Activated CD4-positive, alpha-beta T cell treated with anti-CD3 and anti-CD28 coated beads for 36 hours (primary cell): Measurements from ENCODE around the gene MYO1C. TPM values are rescaled to one million over a fixed set of nuclear protein-coding genes. Genes with fewer than 3 reads are reported as not detected.
"Not testable (repeated sequence)": the region's sequence is repeated elsewhere in the genome, so short reads cannot be mapped to it uniquely, and the experiment has no call there.

Experiments used
- ATAC-seq: fragments of 200-7000 bp; cut with Tn5 transposase; one replicate; pipeline ENCODE4 v1.10.0; 2021; ENCODE audit warnings: mild to moderate bottlenecking, moderate library complexity
- CTCF ChIA-PET: fragments of 350-600 bp; sonication (Branson Sonifier 250); formaldehyde crosslinking; loops from one replicate; lab custom pipeline; 2021; ENCODE audit warnings: antibody characterized with exemption; lab: Charles Lee
- POLR2A ChIA-PET: fragments of 350-600 bp; sonication (Branson Sonifier 250); formaldehyde crosslinking; loops from one replicate; lab custom pipeline; 2021; ENCODE audit warnings: antibody characterized with exemption, inconsistent platforms; lab: Charles Lee
- DNase-seq: peaks from one replicate; pipeline ENCODE4 v3.0.0-alpha.2; 2020
- H3K27ac Mint-ChIP-seq: one replicate; pipeline ENCODE4 v1.8.0; 2021; ENCODE audit warnings: mixed read lengths
- H3K27me3 Mint-ChIP-seq: one replicate; pipeline ENCODE4 v1.8.0; 2021; ENCODE audit warnings: mixed read lengths
- H3K36me3 Mint-ChIP-seq: one replicate; pipeline ENCODE4 v1.8.0; 2021; ENCODE audit warnings: low read depth, mixed read lengths
- H3K4me1 Mint-ChIP-seq: one replicate; pipeline ENCODE4 v1.8.0; 2021; ENCODE audit warnings: mixed read lengths
- H3K4me3 Mint-ChIP-seq: one replicate; pipeline ENCODE4 v1.8.0; 2021; ENCODE audit warnings: mild to moderate bottlenecking, moderate library complexity, mixed read lengths
- H3K9me3 Mint-ChIP-seq: one replicate; pipeline ENCODE4 v1.8.0; 2021; ENCODE audit warnings: low read depth, mixed read lengths
- intact Hi-C, 2 experiments: fragments of 100-400 bp; cut with DNase I in 1 of 2; cut with micrococcal nuclease in 1 of 2; formaldehyde crosslinking; loops; one replicate each; pipeline versions ENCODE4 v1.14.2 to v1.15.1; 2022 to 2024; cut with DNase I, micrococcal nuclease
- total RNA-seq, 2 experiments: library from RNA; stranded (reverse); gene quantifications; one replicate each; pipeline ENCODE4 v1.2.3, GENCODE V29; 2021

MYO1C gene
- total RNA-seq, 2 experiments from 2014 or later, result 21.7 to 24.1 TPM

GRCh38 chr17:1519678-1520077 lies 27.2 kb upstream of the MYO1C start:
- DNase-seq, result no peak
- ATAC-seq, result no peak
- CTCF ChIA-PET, result interaction anchor here (0.8 to 5.0 kb wide), 3 partner anchors 13 to 54 kb away, joined by 4 to 26 read pairs (median 5); no protein-coding TSS in a partner anchor
- H3K36me3 Mint-ChIP-seq, result peaks cover 7% of the 10 kb centered on the region
- no peaks in the 10 kb centered on the region for H3K27me3 Mint-ChIP-seq
- intact Hi-C loops, result no loop called here
- H3K27ac Mint-ChIP-seq, result no peak overlapping the region
- no peaks in the 10 kb centered on the region for H3K9me3 Mint-ChIP-seq
- peaks cover 21% of the 10 kb centered on the region for H3K4me1 Mint-ChIP-seq
- no peak overlapping the region for H3K4me3 Mint-ChIP-seq
- POLR2A ChIA-PET, result no interaction called here

GRCh38 chr17:1518410-1518809 lies 25.9 kb upstream of the MYO1C start:
- no peak for ATAC-seq
- peaks cover 28% of the 10 kb centered on the region for H3K4me1 Mint-ChIP-seq
- no peak overlapping the region for H3K27ac Mint-ChIP-seq
- H3K4me3 Mint-ChIP-seq, result peak overlapping the region; percentile 85
- DNase-seq, result no peak
- POLR2A ChIA-PET, result no interaction called here
- H3K36me3 Mint-ChIP-seq, result peaks cover 7% of the 10 kb centered on the region
- no peaks in the 10 kb centered on the region for H3K27me3 Mint-ChIP-seq
- CTCF ChIA-PET, result interaction anchor here (1.4 to 5.0 kb wide), 3 partner anchors 14 to 153 kb away, joined by 4 to 26 read pairs (median 5); no protein-coding TSS in a partner anchor
- H3K9me3 Mint-ChIP-seq, result no peaks in the 10 kb centered on the region
- intact Hi-C loops, result no loop called here

GRCh38 chr17:1516388-1517161 lies 24.1 kb upstream of the MYO1C start, which contains the start of gene INPP5K:
INPP5K (minus strand) TSS chr17:1516612; CDS start chr17:1516499, 113 bp downstream.
- intact Hi-C loops, result loop anchor here (1.0 to 2.0 kb wide), 15 partner anchors 25 to 820 kb away; partner anchors contain the start of genes CRK (in 2 of the 2), PITPNA (in 1 of the 2), PRPF8 (in 1 of the 2) and RILP (in 1 of the 2)
- CTCF ChIA-PET, result interaction anchor here (0.6 to 5.0 kb wide), 18 partner anchors 12 to 811 kb away, joined by 3 to 58 read pairs (median 4); partner anchors contain the start of gene TIMM22
- peak; percentile 99 for ATAC-seq
- POLR2A ChIA-PET, result interaction anchor here (0.6 to 1.1 kb wide), 9 partner anchors 12 to 153 kb away, joined by 3 to 9 read pairs (median 3); no protein-coding TSS in a partner anchor
- Mint-ChIP-seq H3K27me3 (no peaks in the 10 kb centered on the region), H3K9me3 (no peaks in the 10 kb centered on the region), H3K27ac (peak within 1 kb of the TSS; percentile 81), H3K4me3 (peak within 1 kb of the TSS; percentile 85), H3K4me1 (peaks cover 28% of the 10 kb centered on the region), H3K36me3 (peaks cover 12% of the 10 kb centered on the region)
- peak; percentile 99 for DNase-seq

GRCh38 chr17:1515640-1516387 lies 23.3 kb upstream of the MYO1C start:
- ChIA-PET CTCF (interaction anchor here (0.6 to 5.0 kb wide), 21 partner anchors 11 to 586 kb away, joined by 3 to 58 read pairs (median 4); no protein-coding TSS in a partner anchor), POLR2A (interaction anchor here (0.6 to 1.1 kb wide), 9 partner anchors 11 to 152 kb away, joined by 3 to 5 read pairs (median 3); no protein-coding TSS in a partner anchor)
- Mint-ChIP-seq H3K4me1 (peaks cover 28% of the 10 kb centered on the region), H3K9me3 (no peaks in the 10 kb centered on the region), H3K27me3 (no peaks in the 10 kb centered on the region), H3K36me3 (peaks cover 10% of the 10 kb centered on the region), H3K4me3 (peak overlapping the region; percentile 85), H3K27ac (peak overlapping the region; percentile 81)
- intact Hi-C loops, result loop anchor here (1.0 to 2.0 kb wide), 15 partner anchors 25 to 821 kb away; partner anchors contain the start of genes CRK (in 2 of the 2), PITPNA (in 1 of the 2), PRPF8 (in 1 of the 2) and RILP (in 1 of the 2)
- DNase-seq, result peak; percentile 66
- peak; percentile 8 for ATAC-seq

- ChIA-PET POLR2A (no interaction called here), CTCF (interaction anchor here (0.9 to 1.2 kb wide), 2 partner anchors 146 to 147 kb away, joined by 3 to 4 read pairs; no protein-coding TSS in a partner anchor)
- DNase-seq (no peak), ATAC-seq (no peak)
- intact Hi-C loops, result no loop called here
- Mint-ChIP-seq H3K36me3 (peaks cover 12% of the 10 kb centered on the region), H3K9me3 (no peaks in the 10 kb centered on the region), H3K27me3 (no peaks in the 10 kb centered on the region), H3K4me3 (no peak overlapping the region), H3K4me1 (peaks cover 19% of the 10 kb centered on the region), H3K27ac (no peak overlapping the region)
Measured at GRCh38 chr17:1512351-1512750, 19.9 kb upstream of the MYO1C start.

- intact Hi-C loops, result no loop called here
- DNase-seq (no peak), ATAC-seq (no peak)
- POLR2A ChIA-PET, result no interaction called here
- H3K27me3 Mint-ChIP-seq, result no peaks in the 10 kb centered on the region
- H3K27ac Mint-ChIP-seq, result no peak overlapping the region
- CTCF ChIA-PET, result interaction anchor here (0.9 kb wide), 1 partner anchor 146 kb away, joined by 4 read pairs; no protein-coding TSS in a partner anchor
- no peak overlapping the region for H3K4me3 Mint-ChIP-seq
- no peaks in the 10 kb centered on the region for H3K9me3 Mint-ChIP-seq
- H3K36me3 Mint-ChIP-seq, result peaks cover 16% of the 10 kb centered on the region
- H3K4me1 Mint-ChIP-seq, result peaks cover 19% of the 10 kb centered on the region
Measured at GRCh38 chr17:1511756-1512321, 19.4 kb upstream of the MYO1C start.

GRCh38 chr17:1511290-1511689 lies 18.8 kb upstream of the MYO1C start:
- no peak for DNase-seq
- Mint-ChIP-seq H3K9me3 (no peaks in the 10 kb centered on the region), H3K36me3 (peaks cover 18% of the 10 kb centered on the region), H3K4me1 (peaks cover 19% of the 10 kb centered on the region), H3K4me3 (no peak overlapping the region), H3K27ac (no peak overlapping the region), H3K27me3 (no peaks in the 10 kb centered on the region)
- POLR2A ChIA-PET, result no interaction called here
- CTCF ChIA-PET, result interaction anchor here (1.0 kb wide), 1 partner anchor 19 kb away, joined by 3 read pairs; the partner anchor contains the start of gene MYO1C
- intact Hi-C loops, result no loop called here
- no peak for ATAC-seq

GRCh38 chr17:1509290-1509881 lies 16.9 kb upstream of the MYO1C start:
- DNase-seq, result no peak
- Mint-ChIP-seq H3K4me3 (no peak overlapping the region), H3K36me3 (peaks cover 18% of the 10 kb centered on the region), H3K4me1 (peaks cover 7% of the 10 kb centered on the region), H3K27ac (no peak overlapping the region), H3K27me3 (no peaks in the 10 kb centered on the region), H3K9me3 (no peaks in the 10 kb centered on the region)
- ATAC-seq, result no peak
- intact Hi-C loops, result no loop called here
- ChIA-PET POLR2A (interaction anchor here (0.5 to 0.6 kb wide), 2 partner anchors 143 to 310 kb away, joined by 3 read pairs; no protein-coding TSS in a partner anchor), CTCF (interaction anchor here (0.8 to 1.3 kb wide), 4 partner anchors 17 to 144 kb away, joined by 3 to 8 read pairs (median 4); partner anchors contain the start of gene MYO1C)

- POLR2A ChIA-PET, DNase-seq, H3K27ac Mint-ChIP-seq, intact Hi-C loops, H3K4me3 Mint-ChIP-seq, H3K4me1 Mint-ChIP-seq, H3K27me3 Mint-ChIP-seq, H3K9me3 Mint-ChIP-seq, ATAC-seq: not testable (repeated sequence)
- CTCF ChIA-PET, result interaction anchor here (0.9 kb wide), 1 partner anchor 62 kb away, joined by 3 read pairs; no protein-coding TSS in a partner anchor
- H3K36me3 Mint-ChIP-seq, result peaks cover 18% of the 10 kb centered on the region
Measured at GRCh38 chr17:1508709-1509108, 16.2 kb upstream of the MYO1C start.

GRCh38 chr17:1506649-1507267 lies 14.3 kb upstream of the MYO1C start:
- ATAC-seq, result no peak
- no peak overlapping the region for H3K4me3 Mint-ChIP-seq
- H3K27ac Mint-ChIP-seq, result no peak overlapping the region
- no peaks in the 10 kb centered on the region for H3K27me3 Mint-ChIP-seq
- intact Hi-C loops, result no loop called here
- no peaks in the 10 kb centered on the region for H3K9me3 Mint-ChIP-seq
- peaks cover 2% of the 10 kb centered on the region for H3K4me1 Mint-ChIP-seq
- peaks cover 12% of the 10 kb centered on the region for H3K36me3 Mint-ChIP-seq
- POLR2A ChIA-PET, result no interaction called here
- CTCF ChIA-PET, result no interaction called here
- no peak for DNase-seq
